CD4-positive, alpha-beta T cell treated with Interleukin-6 at 100 ng/mL for 8 hours (primary cell): Measurements from ENCODE around the gene CPTP.

Experiments used
- DNase-seq: peaks from one replicate; pipeline ENCODE4 v3.0.0-alpha.2; 2020; ENCODE audit warnings: mixed read lengths, low spot score

Gene CPTP

DNA sequence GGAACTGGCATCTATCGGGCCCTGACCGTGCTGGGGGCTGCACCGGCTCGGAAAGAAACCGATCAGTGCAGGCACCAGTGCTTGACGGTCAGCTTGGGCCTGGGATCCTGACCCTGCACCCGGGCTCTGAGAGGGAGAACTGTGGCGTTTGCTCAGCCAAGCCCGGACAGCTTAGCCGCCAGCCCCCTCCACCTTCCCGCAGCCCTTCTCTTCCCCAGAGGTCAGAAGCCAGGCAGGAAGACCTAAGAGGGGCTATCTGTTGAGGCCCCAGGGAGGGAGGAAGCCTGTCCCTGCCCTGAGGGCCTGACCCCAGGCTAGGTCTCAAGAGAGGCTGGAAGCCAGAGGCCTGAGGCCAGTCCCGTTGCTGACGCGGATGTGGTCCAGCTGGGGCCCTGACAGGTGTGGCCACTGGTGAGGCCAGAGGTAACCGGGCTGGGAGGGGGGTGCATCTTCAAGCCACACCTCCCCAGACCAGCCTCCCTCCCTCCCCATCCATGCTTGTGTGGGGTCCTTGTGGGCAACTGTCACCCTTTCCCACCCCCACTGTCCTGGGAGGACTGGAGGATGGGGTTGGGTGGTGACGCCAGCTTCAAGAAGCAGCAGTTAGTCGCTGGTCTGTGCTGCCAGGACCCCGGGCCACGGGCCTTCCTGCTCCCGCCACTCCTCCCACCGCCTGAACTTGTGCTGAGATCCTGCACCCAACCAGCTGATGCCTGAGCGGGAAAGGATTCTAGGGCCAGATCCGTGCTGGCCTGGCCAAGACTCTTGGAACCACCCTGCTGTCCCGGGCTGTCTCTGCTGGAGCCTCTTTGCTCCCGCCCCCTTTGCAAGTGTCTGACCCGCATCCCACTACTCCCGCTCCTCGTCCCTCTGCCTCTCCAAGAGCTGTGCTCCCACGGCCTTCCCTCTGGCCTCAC, 27.2 kb downstream of the CPTP start:
- DNase-seq: no peak

DNA sequence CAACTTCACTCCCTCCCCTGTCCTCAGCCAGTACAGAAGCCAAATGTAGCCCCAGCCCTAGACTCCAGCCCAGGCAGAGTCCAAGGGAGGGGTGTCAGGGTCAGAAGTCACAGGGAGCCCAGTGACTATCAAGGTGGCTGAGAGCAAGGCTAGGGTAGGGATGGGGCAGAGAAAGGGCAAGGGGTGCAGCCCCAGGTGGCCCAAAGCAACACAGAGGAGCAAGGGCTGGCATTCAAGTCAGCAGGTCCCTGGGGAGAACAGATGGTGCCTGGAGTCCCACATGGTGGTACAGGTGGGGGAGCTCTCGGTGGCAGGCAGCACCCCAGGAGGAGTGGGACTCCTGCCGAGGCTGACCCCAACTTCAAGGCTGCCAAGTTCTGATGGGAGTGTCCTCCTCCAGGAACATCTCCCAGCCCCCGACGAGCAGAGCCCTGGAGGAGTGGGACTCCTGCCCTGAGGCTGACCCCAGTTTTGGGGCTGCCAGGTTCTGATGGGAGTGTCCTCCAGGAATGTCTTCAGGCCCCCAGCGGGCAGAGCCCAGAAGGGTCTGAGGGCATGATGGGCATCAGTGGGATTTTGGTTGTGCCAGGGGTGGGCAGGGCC, 28.3 kb downstream of the CPTP start:
- no peak for DNase-seq

DNA sequence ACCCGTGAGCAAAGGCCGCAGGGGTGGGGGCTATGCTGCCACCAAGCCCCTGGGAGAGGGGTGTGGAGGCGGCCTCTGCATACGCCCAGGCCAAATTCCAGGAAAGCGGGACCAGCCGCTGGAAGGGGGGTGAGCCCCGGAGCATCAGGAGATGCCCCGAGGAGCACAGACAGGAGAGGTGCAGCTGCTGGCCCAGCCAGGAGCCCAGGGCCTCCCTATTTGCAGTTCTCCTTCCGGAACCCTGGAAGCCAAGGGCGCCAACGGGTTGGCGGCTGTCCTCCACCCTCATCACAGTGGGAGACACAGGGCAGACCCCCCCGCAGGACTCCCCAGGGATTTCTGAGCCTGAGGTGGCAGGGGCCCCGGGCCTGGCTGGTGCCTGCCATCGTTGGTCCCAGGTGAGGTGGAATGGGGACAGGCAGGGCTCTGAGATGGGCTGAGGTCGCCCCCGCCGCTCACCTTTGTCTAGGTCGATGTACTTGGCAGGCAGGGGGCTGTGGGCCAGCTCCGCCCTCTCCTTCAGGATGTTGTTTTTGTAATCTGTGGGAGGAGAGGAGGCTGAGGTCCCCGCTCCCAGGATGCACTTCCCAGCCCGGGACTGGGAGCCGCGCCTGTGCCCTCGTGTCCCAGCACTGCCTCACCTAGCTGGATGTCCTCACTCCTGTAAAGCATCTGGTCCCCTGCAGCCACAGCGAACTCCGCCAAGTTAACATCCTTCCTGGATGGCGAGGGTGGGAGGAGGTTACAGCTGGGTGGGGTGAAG, 29.0 kb downstream of the CPTP start:
- DNase-seq: no peak

DNA sequence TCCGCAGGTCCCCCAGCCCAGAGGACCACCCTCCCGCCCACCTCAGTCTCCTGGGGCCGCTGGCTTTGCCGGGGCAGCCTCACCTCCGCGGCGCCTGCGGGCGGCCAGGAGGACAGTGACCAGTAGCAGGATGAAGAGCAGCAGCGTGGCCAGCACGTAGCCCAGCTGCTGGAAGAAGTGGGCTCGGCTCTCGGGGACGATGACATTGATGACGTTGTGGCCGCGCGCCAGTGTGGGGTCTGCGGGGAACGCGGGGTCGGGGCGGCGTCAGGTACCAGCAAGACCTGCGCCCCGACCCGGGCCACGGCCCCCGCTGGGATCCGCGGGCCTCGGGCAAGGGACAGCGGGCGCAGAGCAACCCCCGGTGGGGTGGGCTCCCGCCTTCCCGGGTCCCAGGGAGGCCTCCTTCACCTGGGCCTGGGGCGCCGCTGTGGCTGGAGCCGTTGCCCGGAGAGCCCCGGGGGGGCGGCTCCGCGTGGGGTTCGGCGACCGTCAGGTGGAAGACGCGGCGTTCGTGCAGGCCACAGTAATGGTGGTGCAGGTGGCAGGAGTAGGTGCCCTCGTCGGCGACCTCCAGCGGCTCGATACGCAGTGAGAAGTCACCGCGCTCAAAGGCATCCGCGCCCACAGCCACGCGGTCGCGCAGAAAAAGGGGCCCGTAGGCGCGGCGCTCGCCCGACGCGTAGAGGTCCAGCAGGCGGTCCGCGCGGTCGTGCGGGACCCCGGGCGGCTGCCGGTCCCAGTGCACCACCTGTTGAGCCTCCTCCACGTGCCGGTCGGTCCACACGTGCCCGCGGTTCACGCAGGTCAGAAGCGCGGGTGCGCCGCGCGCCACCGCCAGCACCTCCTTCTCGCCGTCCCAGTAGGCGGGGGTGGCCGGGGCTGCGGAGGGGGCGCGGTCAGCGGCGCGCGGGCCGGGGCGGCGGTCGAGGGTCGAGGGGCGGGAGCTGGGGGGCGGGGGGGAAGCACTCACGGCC, 30.0 kb downstream of the CPTP start:
- no peak for DNase-seq

- no peak for DNase-seq
Measured at GRCh38 chr1:1355416-1355815, 30.8 kb downstream of the CPTP start.

GRCh38 chr1:1356166-1356795, 31.7 kb downstream of the CPTP start:
- DNase-seq: no peak

GRCh38 chr1:1356796-1357401, 32.3 kb downstream of the CPTP start:
- DNase-seq: no peak

- no peak for DNase-seq
Measured at GRCh38 chr1:1357871-1358432, 33.4 kb downstream of the CPTP start.

DNA sequence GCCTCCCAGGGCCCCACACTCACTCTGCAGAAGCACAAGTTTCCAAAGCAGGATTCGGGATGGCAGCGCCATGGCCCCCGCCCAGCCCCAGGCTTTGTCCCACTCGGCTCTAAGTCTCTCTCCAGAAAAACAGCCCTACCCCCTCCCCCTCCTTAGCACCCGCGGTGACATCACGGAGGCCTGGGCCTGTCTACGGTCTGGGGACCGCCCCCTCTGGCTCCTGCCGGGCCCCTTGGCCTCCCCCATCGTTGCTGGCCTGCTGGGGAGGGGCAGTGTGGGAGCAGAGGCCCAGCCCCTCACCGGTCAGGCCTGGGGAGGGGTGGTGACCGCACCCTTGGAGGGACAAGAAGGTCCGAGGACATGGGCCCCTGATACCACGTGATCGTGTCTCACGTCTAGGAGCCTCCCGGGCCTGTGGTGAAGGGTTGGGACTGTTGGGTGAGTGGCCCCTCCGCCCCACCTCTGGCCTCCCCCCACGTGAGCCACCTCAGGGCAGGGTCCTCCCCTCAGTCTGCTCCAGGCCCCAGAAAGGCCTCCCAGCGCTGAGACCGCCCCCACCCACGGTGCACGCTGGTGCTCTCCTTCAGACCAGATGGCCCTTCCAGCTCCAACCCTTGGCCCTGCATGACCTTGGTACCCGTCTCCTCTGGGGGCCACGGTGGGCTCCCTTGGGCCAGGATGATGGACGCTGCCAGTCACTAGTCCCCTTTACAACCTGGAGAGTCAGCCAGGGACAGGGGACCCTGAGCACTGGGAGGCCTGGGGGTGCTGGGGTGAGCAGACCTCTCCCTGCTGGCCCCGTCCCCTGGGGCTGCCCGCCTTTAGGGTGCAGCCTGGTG, 34.0 kb downstream of the CPTP start, which contains the start of gene MXRA8:
Gene MXRA8 (minus strand): TSS at position 123 of the 839 bp plus-strand sequence. CDS start 51 bp downstream, at position 72.
- no peak for DNase-seq

DNA sequence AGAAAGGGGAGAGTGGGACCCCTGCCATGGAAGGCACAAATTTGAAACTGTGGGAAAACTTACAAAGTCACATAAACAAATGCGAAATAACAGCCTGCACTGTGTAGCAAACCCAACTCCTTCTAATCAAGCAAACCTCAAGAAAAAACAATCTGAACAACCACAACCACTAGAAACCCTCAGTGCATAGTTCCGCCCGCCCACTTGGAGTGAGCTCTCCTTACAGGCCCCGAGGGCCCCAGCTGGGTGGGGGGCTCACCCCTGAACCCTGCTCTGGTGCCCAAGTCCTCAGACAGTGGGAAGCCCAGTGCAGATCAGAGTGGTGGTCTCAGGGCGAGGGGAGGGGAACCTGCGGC, 34.7 kb downstream of the CPTP start:
- no peak for DNase-seq

GRCh38 chr1:1359664-1360468, 35.3 kb downstream of the CPTP start:
- DNase-seq: no peak

GRCh38 chr1:1360506-1361169, 36.0 kb downstream of the CPTP start:
- DNase-seq: no peak

- no peak for DNase-seq
Measured at GRCh38 chr1:1361233-1361981, 36.8 kb downstream of the CPTP start.

GRCh38 chr1:1361982-1362423, 37.4 kb downstream of the CPTP start:
- DNase-seq: no peak

GRCh38 chr1:1364266-1364665, 39.7 kb downstream of the CPTP start:
- DNase-seq: no peak

- DNase-seq: no peak
Measured at GRCh38 chr1:1365875-1366698, 41.5 kb downstream of the CPTP start.
